HG03521 (cell line): ENCODE results near the gene TTLL11.

ENCODE experiments used
- ATAC-seq: cut with Tn5 transposase; IDR thresholded peaks from one replicate; pipeline ENCODE4 v1.9.1; 2021; ENCODE audit warnings: mild to moderate bottlenecking, moderate library complexity; ENCODE audit not compliant: unreplicated experiment

Gene TTLL11

DNA sequence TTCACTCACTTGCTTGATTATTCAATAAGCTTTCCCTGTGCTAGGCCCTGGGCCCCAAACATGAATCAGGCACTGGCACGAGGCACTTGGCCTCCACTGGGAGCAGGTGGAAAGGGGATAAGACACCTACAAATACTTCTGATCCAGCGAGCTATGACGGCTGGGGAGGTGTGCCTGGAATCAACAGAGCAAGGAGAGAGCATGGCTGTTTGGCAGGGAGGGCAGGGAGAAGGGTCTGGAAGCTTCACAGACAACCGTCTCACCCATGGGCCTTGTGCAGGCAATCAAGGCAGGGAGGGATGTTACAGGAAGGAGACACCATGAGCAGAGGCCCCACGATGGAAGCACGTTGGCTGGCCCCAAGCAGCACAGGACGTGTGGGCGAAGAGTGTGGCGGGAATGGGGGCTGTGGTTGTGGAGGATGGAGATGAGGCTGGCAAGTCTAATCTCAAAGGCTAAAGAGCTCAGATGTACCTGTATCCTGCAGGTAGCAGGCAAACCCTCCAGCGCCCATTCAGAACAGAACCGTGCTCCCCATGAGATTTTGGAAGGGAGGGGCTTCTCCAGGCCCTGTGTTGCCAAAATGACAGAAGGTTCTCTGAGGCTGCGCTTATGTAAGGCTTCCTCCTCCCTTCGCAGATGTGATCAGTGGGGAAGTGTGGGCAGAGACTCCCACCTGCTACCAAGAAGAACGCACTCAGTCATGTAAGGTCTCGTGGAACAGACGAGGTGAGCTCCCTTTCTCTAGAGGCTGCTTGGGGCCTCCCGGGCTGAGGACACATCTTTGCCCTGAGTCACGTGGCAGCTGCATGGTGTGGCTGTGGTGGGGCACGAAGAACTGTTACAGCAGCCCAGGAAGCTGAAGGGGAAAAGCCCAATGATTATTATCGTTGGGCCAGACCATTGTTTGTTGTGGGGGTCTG lies 252.0 kb downstream of the TTLL11 start:
- no peak for ATAC-seq

- no peak for ATAC-seq
Observed at GRCh38 chr9:121839726-121840500, 253.2 kb downstream of the TTLL11 start.

GRCh38 chr9:121838746-121839669 lies 254.1 kb downstream of the TTLL11 start:
- no peak for ATAC-seq

GRCh38 chr9:121837113-121837961 lies 255.8 kb downstream of the TTLL11 start:
- ATAC-seq = no peak

DNA sequence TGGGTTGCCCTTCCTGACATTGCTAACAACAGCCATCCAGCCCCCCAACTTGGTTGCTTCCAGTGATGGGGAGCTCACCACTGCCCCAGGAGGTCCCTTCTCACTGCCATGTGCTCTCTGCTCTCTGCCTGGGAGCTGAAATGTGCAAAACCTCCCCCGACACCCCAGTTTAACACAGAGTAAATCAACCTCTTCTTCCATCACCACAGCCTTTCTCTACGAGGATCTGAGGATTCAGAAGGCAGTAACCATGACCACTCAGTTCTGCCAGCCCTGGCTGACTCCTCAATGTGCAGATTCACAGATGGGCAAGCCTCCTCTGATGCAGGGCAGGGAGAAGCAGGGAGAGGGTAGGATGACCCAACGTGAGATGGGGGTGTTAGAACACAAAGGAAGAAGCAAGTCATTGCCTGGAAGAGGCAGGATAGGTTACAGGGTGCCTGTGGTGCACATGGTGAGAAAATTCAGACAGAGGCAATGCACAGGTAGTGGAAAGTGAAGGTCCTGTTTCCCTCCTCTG lies 256.7 kb downstream of the TTLL11 start:
- ATAC-seq = no peak

DNA sequence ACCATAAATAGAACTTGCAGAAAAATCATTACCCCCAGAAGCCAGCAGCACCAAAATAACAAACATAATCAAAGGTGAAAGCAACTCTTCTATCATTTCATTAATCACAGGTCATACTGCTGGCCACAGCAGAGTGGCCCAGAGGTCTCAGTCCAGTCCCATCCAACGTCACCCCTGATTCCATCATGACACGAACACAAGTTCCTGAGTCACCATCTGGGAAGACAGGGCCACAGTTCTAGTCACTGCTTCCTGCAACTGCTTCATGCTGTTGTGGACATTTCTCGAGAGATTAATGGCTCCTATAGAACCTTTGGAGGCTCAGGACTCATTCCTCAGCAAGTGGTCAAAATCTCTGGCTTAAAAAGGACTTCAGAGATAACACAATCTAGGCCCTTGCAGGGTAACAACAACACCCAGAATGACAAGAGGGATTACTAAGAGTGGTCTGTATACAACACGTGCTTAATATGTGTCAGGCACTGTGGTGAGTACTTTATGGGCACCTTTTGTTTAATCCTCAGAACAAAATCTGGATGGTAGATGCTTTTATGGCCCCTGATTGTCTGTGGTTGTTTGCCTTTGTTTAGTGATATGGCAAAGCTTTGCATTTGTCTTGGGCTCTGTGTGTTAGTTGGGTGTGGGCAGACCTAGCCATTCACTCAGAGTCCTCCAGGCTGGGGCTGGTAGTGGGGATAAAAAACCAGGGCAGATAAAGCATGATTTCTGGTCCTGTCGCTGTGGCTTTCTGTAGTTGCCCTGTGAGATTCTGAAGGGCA lies 257.3 kb downstream of the TTLL11 start:
- ATAC-seq = no peak

GRCh38 chr9:121833061-121833460 lies 260.0 kb downstream of the TTLL11 start:
- no peak for ATAC-seq

DNA sequence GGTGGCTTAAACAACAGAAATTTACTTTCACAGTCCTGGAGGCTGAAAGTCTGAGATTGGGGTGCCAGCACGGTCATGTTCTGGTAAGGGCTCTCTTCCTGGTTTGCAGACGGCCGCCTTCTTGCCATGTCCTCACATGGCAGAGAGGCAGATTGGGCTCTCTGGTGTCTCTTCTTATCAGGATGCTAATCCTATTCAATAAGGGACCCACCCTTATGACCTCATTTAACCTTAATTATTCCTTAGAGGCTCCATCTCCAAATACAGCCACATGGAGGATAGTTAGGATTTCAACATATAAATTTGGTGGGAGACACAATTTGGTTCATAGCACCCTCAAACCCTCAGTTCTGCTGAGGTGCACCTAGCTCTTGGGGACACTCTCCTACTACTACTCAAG lies 261.2 kb downstream of the TTLL11 start:
- ATAC-seq = no peak

DNA sequence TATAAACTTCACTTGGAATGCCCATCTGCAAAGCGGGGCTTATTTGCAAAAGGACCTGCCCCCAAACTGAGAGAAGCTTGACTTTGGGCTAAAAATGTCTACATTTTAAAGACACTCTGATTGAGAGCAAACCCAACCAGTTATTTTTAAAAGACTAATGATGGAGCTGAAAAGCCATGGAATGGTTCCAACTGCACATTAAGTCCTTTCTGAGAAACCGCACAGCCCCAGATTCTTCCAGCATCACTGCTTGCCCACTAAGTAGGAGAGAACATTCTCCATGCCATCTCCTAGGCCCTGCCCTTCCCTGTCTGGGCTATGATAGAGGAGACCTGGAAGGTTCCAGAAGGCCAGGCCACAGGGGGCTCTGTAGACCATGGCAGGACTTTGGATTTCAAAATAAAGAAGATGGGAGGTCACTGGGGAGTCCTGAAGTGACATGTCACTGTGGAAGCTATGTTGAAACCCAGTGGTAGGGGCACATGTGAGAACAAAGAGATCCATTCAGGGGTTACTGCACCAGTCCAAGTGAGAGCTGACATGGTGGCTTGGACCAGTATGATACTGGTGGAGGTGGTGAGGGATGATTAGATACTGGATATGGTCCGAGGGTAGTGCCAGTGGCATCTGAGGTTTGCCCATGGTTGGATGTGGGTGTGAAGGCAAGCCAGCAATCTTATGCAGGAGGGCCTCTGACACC lies 262.5 kb downstream of the TTLL11 start:
- no peak for ATAC-seq

GRCh38 chr9:121827251-121827967 lies 265.7 kb downstream of the TTLL11 start:
- no peak for ATAC-seq

GRCh38 chr9:121826711-121827110 lies 266.4 kb downstream of the TTLL11 start:
- ATAC-seq = no peak

GRCh38 chr9:121825031-121825691 lies 267.9 kb downstream of the TTLL11 start:
- no peak for ATAC-seq

GRCh38 chr9:121824651-121825030 lies 268.5 kb downstream of the TTLL11 start:
- no peak for ATAC-seq

DNA sequence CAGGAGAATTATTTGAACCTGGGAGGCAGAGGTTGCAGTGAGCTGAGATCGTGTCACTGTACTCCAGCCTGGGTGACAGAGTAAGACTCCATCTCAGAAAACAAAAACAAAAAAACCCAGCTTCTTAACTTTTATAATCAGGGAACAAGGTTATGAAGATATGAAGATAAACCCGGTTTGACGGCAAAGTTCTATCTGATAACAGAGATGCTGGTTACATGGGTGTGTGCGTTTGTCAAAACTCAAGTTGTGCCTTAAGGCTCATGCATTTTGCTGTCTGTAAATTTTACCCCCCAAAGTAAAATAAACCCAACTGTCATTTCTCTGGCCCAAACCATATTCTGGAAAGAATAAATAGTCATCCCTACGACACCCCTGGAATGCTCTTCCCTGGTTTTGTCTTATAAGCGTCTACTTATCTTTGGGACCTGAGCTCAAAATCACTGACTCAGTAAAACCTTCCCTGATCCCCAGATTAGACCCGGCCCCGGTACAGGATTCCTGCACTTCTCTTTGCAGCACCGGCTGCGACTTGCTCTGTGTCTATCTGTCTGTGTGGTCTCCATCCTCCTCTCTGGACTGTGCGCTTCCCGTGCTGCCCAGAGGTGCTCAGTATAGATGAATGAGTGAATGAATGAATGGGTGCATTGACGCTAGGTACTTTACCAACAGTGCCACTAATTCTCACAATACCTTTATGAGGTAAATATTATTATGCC lies 269.5 kb downstream of the TTLL11 start:
- no peak for ATAC-seq

GRCh38 chr9:121822093-121823085 lies 270.7 kb downstream of the TTLL11 start:
- ATAC-seq = no peak
